K562 (cell line): ENCODE measurements around the gene HDAC10. TPM values are rescaled to one million over a fixed set of nuclear protein-coding genes. Genes with fewer than 3 reads are reported as not detected.

Experiments used
- ATAC-seq: fragments of 200-7000 bp; cut with Tn5 transposase; 3 replicates; pipeline ENCODE4 v1.9.1; 2020; ENCODE audit warnings: moderate library complexity
- BruUV-seq: library from RNA; stranded (reverse); fragments of 400-500 nt; replicated peaks from 2 replicates; lab custom pipeline; 2021; lab: Mats Ljungman, UMichigan
- CTCF ChIA-PET: fragments of 300-600 bp; formaldehyde crosslinking; extraction: SDS; loops from one replicate; lab custom pipeline; 2021; ENCODE audit warnings: low intra/inter-chr PET ratio; lab: Yijun Ruan, JAX
- POLR2A ChIA-PET: fragments of 300-600, 350-650 bp; sonication (Branson Sonifier 250); formaldehyde crosslinking; extraction: SDS; loops from one replicate; lab custom pipeline; 2021; ENCODE audit warnings: antibody characterized with exemption, inconsistent platforms; lab: Yijun Ruan, JAX
- DNase-seq, 4 experiments: peaks; one replicate each; pipeline versions ENCODE4 v3.0.0 to v3.0.0-alpha.2; 2011 to 2018; ENCODE audit warnings: low spot score in 3 of 4, mixed read lengths in 3 of 4; ENCODE audit errors: extremely low read depth in 1 of 4
- FAIRE-seq: peaks from 2 replicates; lab custom pipeline; 2011; peaks lifted over from hg19 to GRCh38; lab: Jason Lieb, UNC
- H2AFZ ChIP-seq: 2 replicates; pipeline ENCODE4 v1.6.0; 2011; ENCODE audit warnings: low read depth, low read length, control low read depth, inconsistent platforms
- H3K27ac ChIP-seq: fragments of 200-600 bp; 3 replicates; pipeline ENCODE4 v1.8.0; 2011; ENCODE audit warnings: low read depth, mild to moderate bottlenecking, control low read depth, inconsistent platforms, low read length, moderate library complexity, mixed read lengths; ENCODE audit errors: extremely low read depth
- H3K27me3 ChIP-seq, 2 experiments: fragments of 300-600 bp in 1 of 2; 2 replicates in 1 of 2; 3 replicates in 1 of 2; pipeline versions ENCODE4 v1.6.0 to v1.8.0; 2011; ENCODE audit warnings: inconsistent platforms in 2 of 2, low read length in 2 of 2, mild to moderate bottlenecking in 1 of 2, mixed read lengths in 1 of 2, moderate library complexity in 1 of 2; ENCODE audit not compliant: control insufficient read depth in 2 of 2, insufficient read depth in 2 of 2
- H3K36me3 ChIP-seq: fragments of 300-600 bp; 3 replicates; pipeline ENCODE4 v1.8.0; 2011; ENCODE audit warnings: mild to moderate bottlenecking, low read length, inconsistent platforms; ENCODE audit not compliant: control insufficient read depth, insufficient read depth
- H3K4me1 ChIP-seq, 2 experiments: fragments of 200-600 bp in 1 of 2; replicated peaks in 1 of 2; 2 replicates in 1 of 2; 3 replicates in 1 of 2; pipeline versions ENCODE4 v1.5.1 to v1.8.0; 2011; ENCODE audit warnings: inconsistent platforms in 2 of 2, low read length in 2 of 2, mild to moderate bottlenecking in 1 of 2, mixed read lengths in 1 of 2, moderate library complexity in 1 of 2; ENCODE audit not compliant: control insufficient read depth in 2 of 2, insufficient read depth in 2 of 2
- H3K4me2 ChIP-seq: 2 replicates; pipeline ENCODE4 v1.6.1; 2011; ENCODE audit warnings: low read length, control low read depth, inconsistent platforms, mixed read lengths; ENCODE audit not compliant: insufficient read depth
- H3K4me3 ChIP-seq: fragments of 200-600 bp; sonication (generic), shearing (Covaris generic); 2 replicates; pipeline ENCODE4 v1.5.1; 2016; ENCODE audit warnings: control low read depth, inconsistent platforms
- H3K79me2 ChIP-seq: fragments of 200-600 bp; 3 replicates; pipeline ENCODE4 v1.8.0; 2011; ENCODE audit warnings: low read length, inconsistent platforms; ENCODE audit not compliant: control insufficient read depth, insufficient read depth
- H3K9ac ChIP-seq, 2 experiments: 2 replicates each; pipeline versions ENCODE4 v1.6.0 to v1.6.1; 2011; ENCODE audit warnings: low read depth in 2 of 2, low read length in 2 of 2, control low read depth in 1 of 2, inconsistent platforms in 1 of 2, mild to moderate bottlenecking in 1 of 2, mixed read lengths in 1 of 2; ENCODE audit not compliant: insufficient read depth in 1 of 2
- H3K9me1 ChIP-seq: one replicate; pipeline ENCODE4 v1.6.0; 2011; ENCODE audit warnings: inconsistent platforms, mild to moderate bottlenecking, low read length, moderate library complexity; ENCODE audit not compliant: control insufficient read depth, insufficient read depth
- H3K9me3 ChIP-seq: replicated peaks from 2 replicates; pipeline ENCODE4 v1.5.1; 2011; ENCODE audit warnings: low read depth, low read length, inconsistent platforms; ENCODE audit not compliant: control insufficient read depth, insufficient read depth
- H4K20me1 ChIP-seq: replicated peaks from 2 replicates; pipeline ENCODE4 v1.6.1; 2011; ENCODE audit warnings: low read length, inconsistent platforms, mixed read lengths; ENCODE audit not compliant: control insufficient read depth, insufficient read depth
- ETV1 ChIP-seq: fragments of 450-650 bp; conservative IDR thresholded peaks from 2 replicates; pipeline ENCODE4 v1.6.1; 2016; ENCODE audit warnings: missing genetic modification characterization, control low read depth, low read depth, missing compliant biosample characterization
- FOXK2 ChIP-seq, 2 experiments: fragments of 450-650 bp; IDR thresholded peaks in 1 of 2; conservative IDR thresholded peaks in 1 of 2; 2 replicates each; pipeline ENCODE4 v1.6.1; 2016; ENCODE audit warnings: low read depth in 2 of 2, mild to moderate bottlenecking in 1 of 2
- MCM5 ChIP-seq: fragments of 450-650 bp; IDR thresholded peaks from 2 replicates; pipeline ENCODE4 v1.6.1; 2016; ENCODE audit warnings: low read depth
- NFIC ChIP-seq: fragments of 450-650 bp; IDR thresholded peaks from 2 replicates; pipeline ENCODE4 v1.6.1; 2017; ENCODE audit warnings: mild to moderate bottlenecking, inconsistent platforms
- POLR2G ChIP-seq: fragments of 200-400 bp; formaldehyde crosslinking; IDR thresholded peaks from 2 replicates; pipeline ENCODE4 v1.6.1; 2017; ENCODE audit warnings: low read depth, mild to moderate bottlenecking, antibody characterized with exemption, low read length, moderate library complexity
- WGBS: fragments of 100-300 bp; shearing (Covaris generic); methylation state at CpG from one replicate; pipeline ENCODE4 v1.1.6; 2016; ENCODE audit warnings: low coverage, mixed read lengths; ENCODE audit not compliant: insufficient coverage; ENCODE audit errors: missing lambda C conversion rate; 5-methylcytosine and 5-hydroxymethylcytosine counted together
- in situ Hi-C: fragments of 300-500 bp; cut with MboI; formaldehyde crosslinking; loops from 4 replicates; pipeline ENCODE4 v1.15.0; 2018; ENCODE audit warnings: inconsistent platforms, mixed read lengths
- intact Hi-C: fragments of 100-400 bp; cut with micrococcal nuclease; formaldehyde crosslinking; loops from 2 replicates; pipeline ENCODE4 v1.14.2; 2022
- polyA plus RNA-seq, 8 experiments: library from polyadenylated mRNA; depleted of rRNA in 4 of 8; stranded (reverse) in 5 of 8; unstranded in 3 of 8; fragments of >200 nt; fragmentation: Nextera tagmentation in 2 of 8; fragmentation: Illumina TruSeq in 1 of 8; extraction: Ambion mirVana in 2 of 8; extraction: Trizol in 1 of 8; gene quantifications; 2 replicates each; pipeline versions ENCODE4 v1.2.1 to v1.2.3, GENCODE V29; 2011 to 2014; ENCODE audit warnings: inconsistent platforms in 1 of 8, missing spikeins in 1 of 8
- total RNA-seq, 7 experiments: library from RNA; depleted of rRNA in 6 of 7; stranded (reverse); fragments of >200 nt in 6 of 7; fragmentation: Illumina TruSeq in 2 of 7; extraction: Trizol in 2 of 7; gene quantifications; 2 replicates each; pipeline versions ENCODE4 v1.2.1 to v1.2.3, GENCODE V29; 2011 to 2021; ENCODE audit warnings: low replicate concordance in 1 of 7
- TF ChIP-seq, protein P1 (sequence below): fragments of 450-650 bp; formaldehyde crosslinking; IDR thresholded peaks from 2 replicates; pipeline ENCODE4 v1.4.0; 2020; ENCODE audit warnings: mild to moderate bottlenecking, moderate library complexity
- TF ChIP-seq, protein P2 (sequence below): fragments of 250-450 bp; sonication (Bioruptor Pico); IDR thresholded peaks from 2 replicates; pipeline ENCODE4 v1.4.0; 2020; ENCODE audit warnings: borderline replicate concordance

Gene HDAC10
- total and polyA plus RNA-seq, 9 of the 15 experiments (the other 6 are each of a cell fraction or from before 2014, with no cell fraction given) = 0.10 to 44.2 (median 6.5) TPM

DNA sequence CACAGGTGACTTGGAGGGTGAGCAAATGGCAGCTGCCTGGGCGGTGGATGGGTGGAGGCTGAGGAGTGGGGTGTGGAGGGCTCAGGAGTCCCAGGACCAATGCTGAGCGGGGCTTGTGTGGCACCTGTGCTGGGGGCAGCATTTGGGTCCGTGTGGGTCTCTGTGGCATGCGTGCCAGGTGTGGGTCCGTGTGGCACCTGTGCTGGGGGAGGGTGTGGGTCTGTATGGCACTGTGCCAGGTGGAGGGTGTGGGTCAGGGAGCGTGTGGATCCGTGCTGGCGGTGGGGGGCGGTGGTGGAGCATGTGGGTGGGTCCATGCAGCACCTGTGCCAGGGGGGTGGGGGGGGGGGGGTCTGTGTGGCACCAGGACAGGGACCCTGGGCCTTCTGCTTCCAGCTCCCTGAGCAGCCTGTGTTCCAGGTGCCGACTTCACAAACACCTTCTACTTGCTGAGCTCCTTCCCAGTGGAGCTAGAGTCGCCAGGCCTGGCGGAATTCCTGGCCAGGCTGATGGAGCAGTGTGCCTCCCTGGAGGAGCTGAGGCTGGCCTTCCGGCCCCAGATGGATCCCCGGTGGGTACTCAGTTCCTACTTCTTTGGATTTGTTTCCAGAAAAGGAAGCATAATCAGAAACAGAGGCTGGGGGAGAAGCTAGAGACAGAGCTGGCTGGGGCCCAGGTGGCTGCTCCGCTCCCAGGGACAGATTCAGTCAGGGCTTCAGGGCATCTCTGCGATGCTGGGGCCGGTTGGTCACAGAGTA, 35.6 kb downstream of the HDAC10 start:
- no peaks in the 10 kb centered on the region for H3K27me3 ChIP-seq
- BruUV-seq = no TSS peak
- FAIRE-seq = no peak
- POLR2A ChIA-PET = interaction anchor here (0.6 to 1.0 kb wide), 3 partner anchors 13 to 285 kb away, joined by 3 read pairs; no protein-coding TSS in a partner anchor
- H3K4me1 ChIP-seq = peaks cover 0 to 32% of the 10 kb centered on the region in 2 experiments; a peak in 3 of 5 replicates
- in situ Hi-C loops (no loop called here), intact Hi-C loops (no loop called here)
- no peak for ATAC-seq
- no peaks in the 10 kb centered on the region for H3K9me1 ChIP-seq
- DNase-seq = no peak
- H3K4me3 ChIP-seq = no peak overlapping the region
- H3K4me2 ChIP-seq = no peak overlapping the region
- peaks cover 13% of the 10 kb centered on the region; the same call in 2 of the 3 replicates for H3K79me2 ChIP-seq
- H2AFZ ChIP-seq = no peak overlapping the region
- TF ChIP-seq FOXK2 (conservative IDR thresholded peaks at IDR 0.05 in 1 of 2, IDR thresholded peaks at IDR 0.05 in 1 of 2; ENCODE audit: low read depth in 2 of 2) (no peak), ETV1 (tag) (no peak), POLR2G (peak; percentile 58), MCM5 (no peak), NFIC (peak; percentile 74)
- TF ChIP-seq, protein P1, sequence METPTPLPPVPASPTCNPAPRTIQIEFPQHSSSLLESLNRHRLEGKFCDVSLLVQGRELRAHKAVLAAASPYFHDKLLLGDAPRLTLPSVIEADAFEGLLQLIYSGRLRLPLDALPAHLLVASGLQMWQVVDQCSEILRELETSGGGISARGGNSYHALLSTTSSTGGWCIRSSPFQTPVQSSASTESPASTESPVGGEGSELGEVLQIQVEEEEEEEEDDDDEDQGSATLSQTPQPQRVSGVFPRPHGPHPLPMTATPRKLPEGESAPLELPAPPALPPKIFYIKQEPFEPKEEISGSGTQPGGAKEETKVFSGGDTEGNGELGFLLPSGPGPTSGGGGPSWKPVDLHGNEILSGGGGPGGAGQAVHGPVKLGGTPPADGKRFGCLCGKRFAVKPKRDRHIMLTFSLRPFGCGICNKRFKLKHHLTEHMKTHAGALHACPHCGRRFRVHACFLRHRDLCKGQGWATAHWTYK (CRISPR knock-in tag) = no peak
- TF ChIP-seq, protein P2, sequence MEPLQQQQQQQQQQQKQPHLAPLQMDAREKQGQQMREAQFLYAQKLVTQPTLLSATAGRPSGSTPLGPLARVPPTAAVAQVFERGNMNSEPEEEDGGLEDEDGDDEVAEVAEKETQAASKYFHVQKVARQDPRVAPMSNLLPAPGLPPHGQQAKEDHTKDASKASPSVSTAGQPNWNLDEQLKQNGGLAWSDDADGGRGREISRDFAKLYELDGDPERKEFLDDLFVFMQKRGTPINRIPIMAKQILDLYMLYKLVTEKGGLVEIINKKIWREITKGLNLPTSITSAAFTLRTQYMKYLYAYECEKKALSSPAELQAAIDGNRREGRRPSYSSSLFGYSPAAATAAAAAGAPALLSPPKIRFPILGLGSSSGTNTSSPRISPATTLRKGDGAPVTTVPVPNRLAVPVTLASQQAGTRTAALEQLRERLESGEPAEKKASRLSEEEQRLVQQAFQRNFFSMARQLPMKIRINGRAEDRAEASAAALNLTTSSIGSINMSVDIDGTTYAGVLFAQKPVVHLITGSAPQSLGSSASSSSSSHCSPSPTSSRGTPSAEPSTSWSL (CRISPR knock-in tag) = no peak
- 0 out of 2 replicates have a peak, but pooled peaks cover 3% of the 10 kb centered on the region for H3K9me3 ChIP-seq
- peaks cover 84% of the 10 kb centered on the region for H3K36me3 ChIP-seq
- no peak overlapping the region for H3K27ac ChIP-seq
- CTCF ChIA-PET = no interaction called here
- 95% methylated on average over 6 of the region's 17 CpGs for WGBS
- H3K9ac ChIP-seq = no peak overlapping the region
- 0 out of 2 replicates have a peak, but pooled peaks cover under 1% of the 10 kb centered on the region for H4K20me1 ChIP-seq
